Panc1 (cell line): ENCODE data around the gene SMAD3.

Experiments
- POLR2AphosphoS5 ChIP-seq: IDR thresholded peaks from 2 replicates; pipeline ENCODE4 v1.6.1; 2012; ENCODE audit warnings: mild to moderate bottlenecking, low read depth, low read length, moderate library complexity
- REST ChIP-seq, 2 experiments: IDR thresholded peaks; 2 replicates each; pipeline ENCODE4 v1.6.1; 2011 to 2012; ENCODE audit warnings: low read depth in 2 of 2, control low read depth in 1 of 2, low read length in 1 of 2, mild to moderate bottlenecking in 1 of 2, moderate library complexity in 1 of 2; ENCODE audit not compliant: insufficient read depth in 1 of 2
- SIN3A ChIP-seq: IDR thresholded peaks from 2 replicates; pipeline ENCODE4 v1.6.1; 2012; ENCODE audit warnings: low read depth, mild to moderate bottlenecking, low read length, moderate library complexity, borderline replicate concordance; ENCODE audit not compliant: insufficient read depth
- TF ChIP-seq, protein P1 (sequence below): fragments of 450-650 bp; IDR thresholded peaks from 2 replicates; pipeline ENCODE4 v1.5.1; 2017; ENCODE audit warnings: mild to moderate bottlenecking

GRCh38 chr15:67103021-67103420 is 37.6 kb downstream of the SMAD3 start:
- TF ChIP-seq, protein P1, sequence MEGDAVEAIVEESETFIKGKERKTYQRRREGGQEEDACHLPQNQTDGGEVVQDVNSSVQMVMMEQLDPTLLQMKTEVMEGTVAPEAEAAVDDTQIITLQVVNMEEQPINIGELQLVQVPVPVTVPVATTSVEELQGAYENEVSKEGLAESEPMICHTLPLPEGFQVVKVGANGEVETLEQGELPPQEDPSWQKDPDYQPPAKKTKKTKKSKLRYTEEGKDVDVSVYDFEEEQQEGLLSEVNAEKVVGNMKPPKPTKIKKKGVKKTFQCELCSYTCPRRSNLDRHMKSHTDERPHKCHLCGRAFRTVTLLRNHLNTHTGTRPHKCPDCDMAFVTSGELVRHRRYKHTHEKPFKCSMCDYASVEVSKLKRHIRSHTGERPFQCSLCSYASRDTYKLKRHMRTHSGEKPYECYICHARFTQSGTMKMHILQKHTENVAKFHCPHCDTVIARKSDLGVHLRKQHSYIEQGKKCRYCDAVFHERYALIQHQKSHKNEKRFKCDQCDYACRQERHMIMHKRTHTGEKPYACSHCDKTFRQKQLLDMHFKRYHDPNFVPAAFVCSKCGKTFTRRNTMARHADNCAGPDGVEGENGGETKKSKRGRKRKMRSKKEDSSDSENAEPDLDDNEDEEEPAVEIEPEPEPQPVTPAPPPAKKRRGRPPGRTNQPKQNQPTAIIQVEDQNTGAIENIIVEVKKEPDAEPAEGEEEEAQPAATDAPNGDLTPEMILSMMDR: no peak
- TF ChIP-seq POLR2AphosphoS5 (no peak), REST (IDR thresholded peaks at IDR 0.05; ENCODE audit: insufficient read depth in 1 of 2, low read depth in 2 of 2, low read length in 1 of 2) (no peak), SIN3A (no peak)
